ENCODE data around the gene ZNF407.
"Not testable (repeated sequence)": the region's sequence is repeated elsewhere in the genome, so short reads cannot be mapped to it uniquely, and the experiment has no call there.

The ZNF407 gene

GRCh38 chr18:75081486-75081885, 483.8 kb downstream of the ZNF407 start:
- no peaks in the 10 kb centered on the region for H3K36me3 ChIP-seq (ENCODE audit: insufficient read depth)
- no peak overlapping the region for H3K4me3 ChIP-seq (IDR thresholded peaks at IDR 0.05; ENCODE audit: insufficient read depth, low read depth, low read length)
- no peak for TF ChIP-seq CTCF (conservative IDR thresholded peaks at IDR 0.05; ENCODE audit: low read depth, low read length)
- no peak overlapping the region for H3K9ac ChIP-seq
- H3K27ac ChIP-seq, result no peak overlapping the region
- H3K79me2 ChIP-seq (ENCODE audit: insufficient read depth, low read depth), result no peaks in the 10 kb centered on the region
- H3K4me1 ChIP-seq (ENCODE audit: low read depth, poor library complexity, severe bottlenecking), result no peaks in the 10 kb centered on the region
- no peak overlapping the region for H2AFZ ChIP-seq (ENCODE audit: low read depth)
- H3K4me2 ChIP-seq, result no peak overlapping the region
- no peaks in the 10 kb centered on the region for H4K20me1 ChIP-seq (ENCODE audit: insufficient read depth)
- no peaks in the 10 kb centered on the region for H3K27me3 ChIP-seq (ENCODE audit: insufficient read depth, low read depth)

- H2AFZ ChIP-seq (ENCODE audit: low read depth), result no peak overlapping the region
- no peak overlapping the region for H3K9ac ChIP-seq
- no peak for TF ChIP-seq CTCF (conservative IDR thresholded peaks at IDR 0.05; ENCODE audit: low read depth, low read length)
- no peaks in the 10 kb centered on the region for H4K20me1 ChIP-seq (ENCODE audit: insufficient read depth)
- no peak overlapping the region for H3K27ac ChIP-seq
- no peaks in the 10 kb centered on the region for H3K36me3 ChIP-seq (ENCODE audit: insufficient read depth)
- H3K4me3 ChIP-seq (IDR thresholded peaks at IDR 0.05; ENCODE audit: insufficient read depth, low read depth, low read length), result no peak overlapping the region
- no peaks in the 10 kb centered on the region for H3K79me2 ChIP-seq (ENCODE audit: insufficient read depth, low read depth)
- no peak overlapping the region for H3K4me2 ChIP-seq
- no peaks in the 10 kb centered on the region for H3K4me1 ChIP-seq (ENCODE audit: low read depth, poor library complexity, severe bottlenecking)
- no peaks in the 10 kb centered on the region for H3K27me3 ChIP-seq (ENCODE audit: insufficient read depth, low read depth)
Observed at GRCh38 chr18:75083131-75083530, 485.5 kb downstream of the ZNF407 start.

- Histone ChIP-seq H3K27me3 (ENCODE audit: insufficient read depth, low read depth) (no peaks in the 10 kb centered on the region), H3K4me2 (no peak overlapping the region), H3K4me3 (IDR thresholded peaks at IDR 0.05; ENCODE audit: insufficient read depth, low read depth, low read length) (no peak overlapping the region), H3K4me1 (ENCODE audit: low read depth, poor library complexity, severe bottlenecking) (no peaks in the 10 kb centered on the region), H3K36me3 (ENCODE audit: insufficient read depth) (no peaks in the 10 kb centered on the region), H4K20me1 (ENCODE audit: insufficient read depth) (no peaks in the 10 kb centered on the region), H3K27ac (no peak overlapping the region), H3K79me2 (ENCODE audit: insufficient read depth, low read depth) (no peaks in the 10 kb centered on the region), H3K9ac (no peak overlapping the region), H2AFZ (ENCODE audit: low read depth) (no peak overlapping the region)
- no peak for TF ChIP-seq CTCF (conservative IDR thresholded peaks at IDR 0.05; ENCODE audit: low read depth, low read length)
Observed at GRCh38 chr18:75083761-75084160, 486.1 kb downstream of the ZNF407 start.

GRCh38 chr18:75085676-75086075, 488.0 kb downstream of the ZNF407 start:
- H3K79me2 ChIP-seq (ENCODE audit: insufficient read depth, low read depth); H3K27me3 ChIP-seq (ENCODE audit: insufficient read depth, low read depth); H3K9ac ChIP-seq; H3K27ac ChIP-seq; H4K20me1 ChIP-seq (ENCODE audit: insufficient read depth); H2AFZ ChIP-seq (ENCODE audit: low read depth); H3K4me3 ChIP-seq (IDR thresholded peaks at IDR 0.05; ENCODE audit: insufficient read depth, low read depth, low read length); H3K36me3 ChIP-seq (ENCODE audit: insufficient read depth); H3K4me1 ChIP-seq (ENCODE audit: low read depth, poor library complexity, severe bottlenecking); H3K4me2 ChIP-seq: not testable (repeated sequence)

GRCh38 chr18:75086494-75087034, 488.9 kb downstream of the ZNF407 start:
- Histone ChIP-seq H3K9ac (no peak overlapping the region), H3K36me3 (ENCODE audit: insufficient read depth) (no peaks in the 10 kb centered on the region), H3K4me2 (no peak overlapping the region), H4K20me1 (ENCODE audit: insufficient read depth) (no peaks in the 10 kb centered on the region), H3K27ac (no peak overlapping the region), H2AFZ (ENCODE audit: low read depth) (no peak overlapping the region), H3K27me3 (ENCODE audit: insufficient read depth, low read depth) (no peaks in the 10 kb centered on the region), H3K4me3 (IDR thresholded peaks at IDR 0.05; ENCODE audit: insufficient read depth, low read depth, low read length) (no peak overlapping the region), H3K4me1 (ENCODE audit: low read depth, poor library complexity, severe bottlenecking) (no peaks in the 10 kb centered on the region), H3K79me2 (ENCODE audit: insufficient read depth, low read depth) (no peaks in the 10 kb centered on the region)
- TF ChIP-seq CTCF (conservative IDR thresholded peaks at IDR 0.05; ENCODE audit: low read depth, low read length), result no peak

All from KMS-11 (cell line).